Measurements from ENCODE around the gene TATDN2.

DNA sequence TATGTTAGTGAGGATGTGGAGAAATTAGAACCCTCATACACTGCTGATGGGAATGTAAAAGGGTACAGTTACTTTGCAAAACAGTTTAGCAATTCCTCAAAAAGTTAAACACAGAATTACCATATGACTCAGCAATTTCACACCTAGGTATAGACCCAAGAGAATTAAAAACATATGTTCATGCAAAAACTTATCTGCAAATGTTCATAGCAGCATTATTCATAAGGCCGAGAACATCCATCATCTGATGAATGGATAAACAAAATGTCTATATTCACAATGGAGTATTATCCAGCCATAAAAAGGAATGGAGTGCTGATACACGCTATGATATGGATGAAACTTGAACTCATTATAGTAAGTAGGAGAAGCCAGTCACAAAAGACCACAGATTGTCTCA, 62.3 kb downstream of the TATDN2 start:
- TF ChIP-seq, protein P1, sequence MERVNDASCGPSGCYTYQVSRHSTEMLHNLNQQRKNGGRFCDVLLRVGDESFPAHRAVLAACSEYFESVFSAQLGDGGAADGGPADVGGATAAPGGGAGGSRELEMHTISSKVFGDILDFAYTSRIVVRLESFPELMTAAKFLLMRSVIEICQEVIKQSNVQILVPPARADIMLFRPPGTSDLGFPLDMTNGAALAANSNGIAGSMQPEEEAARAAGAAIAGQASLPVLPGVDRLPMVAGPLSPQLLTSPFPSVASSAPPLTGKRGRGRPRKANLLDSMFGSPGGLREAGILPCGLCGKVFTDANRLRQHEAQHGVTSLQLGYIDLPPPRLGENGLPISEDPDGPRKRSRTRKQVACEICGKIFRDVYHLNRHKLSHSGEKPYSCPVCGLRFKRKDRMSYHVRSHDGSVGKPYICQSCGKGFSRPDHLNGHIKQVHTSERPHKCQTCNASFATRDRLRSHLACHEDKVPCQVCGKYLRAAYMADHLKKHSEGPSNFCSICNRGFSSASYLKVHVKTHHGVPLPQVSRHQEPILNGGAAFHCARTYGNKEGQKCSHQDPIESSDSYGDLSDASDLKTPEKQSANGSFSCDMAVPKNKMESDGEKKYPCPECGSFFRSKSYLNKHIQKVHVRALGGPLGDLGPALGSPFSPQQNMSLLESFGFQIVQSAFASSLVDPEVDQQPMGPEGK (CRISPR knock-in tag; IDR thresholded peaks at IDR 0.05; ENCODE audit: borderline replicate concordance), result no peak
- TF ChIP-seq, protein P2, sequence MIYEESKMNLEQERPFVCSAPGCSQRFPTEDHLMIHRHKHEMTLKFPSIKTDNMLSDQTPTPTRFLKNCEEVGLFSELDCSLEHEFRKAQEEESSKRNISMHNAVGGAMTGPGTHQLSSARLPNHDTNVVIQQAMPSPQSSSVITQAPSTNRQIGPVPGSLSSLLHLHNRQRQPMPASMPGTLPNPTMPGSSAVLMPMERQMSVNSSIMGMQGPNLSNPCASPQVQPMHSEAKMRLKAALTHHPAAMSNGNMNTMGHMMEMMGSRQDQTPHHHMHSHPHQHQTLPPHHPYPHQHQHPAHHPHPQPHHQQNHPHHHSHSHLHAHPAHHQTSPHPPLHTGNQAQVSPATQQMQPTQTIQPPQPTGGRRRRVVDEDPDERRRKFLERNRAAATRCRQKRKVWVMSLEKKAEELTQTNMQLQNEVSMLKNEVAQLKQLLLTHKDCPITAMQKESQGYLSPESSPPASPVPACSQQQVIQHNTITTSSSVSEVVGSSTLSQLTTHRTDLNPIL (CRISPR knock-in tag; IDR thresholded peaks at IDR 0.05; ENCODE audit: low read depth), result no peak
- TF ChIP-seq BACH2 (CRISPR knock-in tag; IDR thresholded peaks at IDR 0.05; ENCODE audit: borderline replicate concordance) (no peak), ZFP3 (CRISPR knock-in tag; IDR thresholded peaks at IDR 0.05) (no peak), ZFP30 (CRISPR knock-in tag; IDR thresholded peaks at IDR 0.05) (no peak), ZNF565 (CRISPR knock-in tag; conservative IDR thresholded peaks at IDR 0.05; ENCODE audit: low read depth) (no peak), ISL1 (CRISPR knock-in tag; IDR thresholded peaks at IDR 0.05) (no peak), RARB (CRISPR knock-in tag; IDR thresholded peaks at IDR 0.05) (no peak), ZNF70 (CRISPR knock-in tag; IDR thresholded peaks at IDR 0.05) (no peak), PPARA (CRISPR knock-in tag; IDR thresholded peaks at IDR 0.05; ENCODE audit: borderline replicate concordance) (no peak), OSR1 (CRISPR knock-in tag; IDR thresholded peaks at IDR 0.05) (no peak)

Measured in SK-N-SH treated with all-trans-retinoic acid at 6 μM for 48 hours (cell line).